NCI-H1417 treated with DMSO at 0.1 percent for 48 hours (cell line): Measurements from ENCODE around the gene MMS19.
"Not testable (repeated sequence)": the region's sequence is repeated elsewhere in the genome, so short reads cannot be mapped to it uniquely, and the experiment has no call there.

ENCODE experiments used
- DNase-seq: peaks from one replicate; lab custom pipeline; 2025; lab: John Stamatoyannopoulos, UW

Gene MMS19

DNA sequence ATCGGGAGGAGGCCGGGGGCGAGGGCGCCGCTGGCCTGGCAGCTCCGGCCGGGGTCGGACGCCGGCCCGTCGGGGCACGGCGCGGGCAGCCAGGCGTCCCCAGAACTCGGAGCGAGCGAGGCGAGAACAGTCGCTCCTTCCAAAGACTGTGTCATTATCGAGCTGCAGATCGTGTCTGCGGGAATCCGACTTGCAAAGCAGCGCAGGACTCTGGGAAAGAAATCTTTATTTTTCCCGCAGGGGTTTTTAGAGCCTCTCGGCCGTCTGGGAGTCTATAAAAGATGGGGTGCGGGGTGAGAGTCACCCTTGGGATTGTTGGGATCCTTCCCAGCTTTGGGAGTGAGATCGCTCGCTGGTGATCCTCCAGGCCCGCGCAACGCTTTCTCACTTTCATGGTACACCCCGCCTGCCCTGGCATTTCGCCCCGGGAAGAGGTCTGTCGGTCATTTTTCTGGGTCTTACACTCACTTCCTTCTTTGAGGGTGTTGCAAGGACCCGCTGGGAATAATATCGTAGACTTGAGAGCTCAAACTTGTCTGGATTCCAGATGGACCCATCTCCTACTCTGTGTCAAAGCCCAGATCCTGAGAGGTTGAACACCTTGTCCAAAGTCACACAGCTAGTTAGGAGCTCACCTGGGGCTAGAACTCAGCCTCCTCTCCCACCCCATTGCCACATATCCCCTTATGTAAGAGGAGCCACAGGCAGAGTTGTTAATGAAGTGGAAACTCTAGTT is 1.5 kb upstream of the MMS19 start:
- DNase-seq, result no peak

DNA sequence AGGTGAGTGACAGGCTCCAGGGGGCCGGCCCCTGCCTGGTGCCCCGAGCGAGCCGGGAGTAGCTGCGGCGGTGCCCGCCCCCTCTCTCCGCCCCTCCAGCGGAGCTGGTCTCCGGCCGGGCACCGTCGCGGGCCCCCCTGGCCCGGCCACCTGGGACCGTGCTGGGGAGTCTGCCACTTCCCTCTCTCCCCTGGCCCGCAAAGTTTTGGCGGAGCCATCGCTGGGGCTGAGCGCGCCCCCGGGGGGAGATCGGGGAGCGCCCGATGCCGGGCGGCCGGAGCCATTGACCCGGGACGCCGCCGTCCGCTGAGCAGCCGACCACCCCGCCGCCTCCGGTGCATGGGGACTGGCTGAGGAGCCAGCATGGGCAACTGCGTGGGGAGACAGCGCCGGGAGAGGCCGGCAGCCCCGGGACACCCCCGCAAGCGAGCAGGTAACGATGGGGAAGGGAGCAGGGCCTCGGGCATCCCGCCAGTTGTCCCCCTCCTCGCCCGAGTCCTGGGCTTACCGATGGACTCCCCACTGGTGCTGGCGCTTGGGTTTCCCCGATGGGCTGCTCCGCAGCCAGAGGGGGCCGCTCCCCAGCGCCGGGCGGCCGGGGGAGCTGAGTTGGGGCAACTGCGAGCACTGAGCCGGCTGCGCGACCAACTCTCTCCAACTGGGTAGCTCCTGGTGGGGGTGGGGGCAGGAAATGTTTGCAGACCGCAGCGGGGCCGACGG is 779 bp upstream of the MMS19 start, which contains the start of gene UBTD1:
Gene UBTD1 (plus strand): TSS at position 84 of the 720 bp plus-strand sequence. CDS start 280 bp downstream, at position 364.
- no peak for DNase-seq

DNA sequence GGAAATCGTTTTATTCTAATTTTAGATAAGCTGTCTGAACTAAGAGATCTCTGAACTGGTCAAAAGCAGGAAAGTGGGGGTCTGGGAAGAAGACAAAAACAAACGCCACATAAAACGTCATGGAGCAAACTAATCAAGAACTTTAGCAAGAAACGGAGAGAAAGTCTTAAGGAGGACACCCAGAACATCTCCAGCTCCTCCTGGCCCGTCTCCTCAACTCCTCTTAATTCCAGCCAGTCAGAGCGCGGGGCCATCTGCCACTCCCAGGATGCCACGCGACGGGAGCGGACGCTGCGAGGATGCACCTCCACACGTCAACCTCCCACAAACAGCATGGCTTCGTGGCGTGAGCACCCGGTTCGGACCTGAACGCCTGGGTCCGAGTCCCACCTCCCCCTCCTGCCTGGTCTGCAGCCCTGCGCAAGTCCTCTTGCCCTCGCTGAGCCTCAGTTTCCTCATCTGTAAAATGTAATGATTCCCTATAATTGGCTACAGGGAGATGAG is 598 bp downstream of the MMS19 start:
- DNase-seq, result no peak

DNA sequence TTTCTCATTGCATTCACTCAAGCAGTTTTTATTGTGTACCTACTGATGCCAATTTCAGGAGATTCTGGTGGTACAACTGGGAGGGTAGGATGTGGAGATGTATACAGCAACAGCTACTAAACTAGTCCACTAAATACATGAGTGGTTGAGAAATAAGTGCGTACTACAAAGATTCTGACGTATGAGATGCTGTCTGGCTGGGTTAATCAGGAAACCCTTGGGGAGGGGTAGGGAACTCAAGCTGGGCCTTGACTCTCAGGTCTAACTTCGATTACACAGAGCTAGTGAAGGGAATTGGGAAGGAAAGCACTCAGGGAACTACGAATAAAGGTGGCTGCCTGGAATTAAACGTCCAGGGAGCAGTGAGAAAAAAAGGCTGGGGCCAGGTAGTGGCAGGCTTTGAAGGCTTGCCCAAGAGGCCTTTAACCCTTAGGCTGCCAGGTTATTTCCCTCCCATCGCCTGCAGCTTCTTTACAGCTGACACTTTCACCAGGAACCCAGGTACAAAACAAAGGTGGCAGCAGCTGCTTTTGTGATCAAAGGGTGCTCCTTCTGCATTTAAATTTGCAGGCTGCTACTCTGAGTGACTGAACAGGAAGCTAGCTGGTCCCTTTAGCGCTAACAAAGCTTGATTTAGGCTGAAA is 3.2 kb downstream of the MMS19 start:
- no peak for DNase-seq

DNA sequence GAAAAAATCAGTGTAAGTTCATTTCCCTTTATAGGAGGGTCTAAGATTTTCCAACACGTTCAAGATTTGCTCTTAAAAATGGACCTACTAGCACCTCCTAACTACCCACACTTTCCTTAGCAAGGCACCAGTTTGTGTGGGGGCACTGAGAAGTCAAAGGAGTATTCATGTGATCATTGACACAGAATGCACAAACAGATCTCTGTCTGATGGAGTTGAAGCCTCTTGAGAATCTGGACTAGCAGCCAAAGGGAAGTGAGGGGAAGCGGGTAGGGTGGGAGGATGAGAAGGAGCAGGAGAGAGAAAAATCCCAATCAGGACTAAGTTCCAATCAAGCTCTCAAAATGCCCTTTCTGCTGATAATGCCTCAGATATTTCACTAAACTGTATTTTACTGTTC is 4.1 kb downstream of the MMS19 start:
- DNase-seq, result no peak

DNA sequence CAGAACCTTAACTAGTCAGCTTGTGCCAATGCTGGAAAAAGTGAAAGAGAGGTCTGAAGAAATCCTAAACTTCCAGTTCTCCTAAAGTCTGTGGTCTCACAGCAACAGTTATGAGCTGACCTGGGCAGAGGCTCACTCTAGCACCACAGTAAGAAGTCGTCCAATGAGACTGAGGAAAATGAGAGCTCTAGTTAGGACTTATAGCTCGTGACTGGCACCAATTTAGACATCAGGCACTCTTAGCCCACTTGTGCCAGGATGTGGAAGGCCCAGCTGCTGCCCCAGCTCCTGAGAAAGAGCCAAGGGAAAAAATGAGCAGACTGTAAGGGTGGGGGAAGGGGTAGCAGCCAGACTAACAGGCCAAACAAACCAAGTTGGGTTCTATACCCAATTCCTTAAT is 7.6 kb downstream of the MMS19 start:
- no peak for DNase-seq

DNA sequence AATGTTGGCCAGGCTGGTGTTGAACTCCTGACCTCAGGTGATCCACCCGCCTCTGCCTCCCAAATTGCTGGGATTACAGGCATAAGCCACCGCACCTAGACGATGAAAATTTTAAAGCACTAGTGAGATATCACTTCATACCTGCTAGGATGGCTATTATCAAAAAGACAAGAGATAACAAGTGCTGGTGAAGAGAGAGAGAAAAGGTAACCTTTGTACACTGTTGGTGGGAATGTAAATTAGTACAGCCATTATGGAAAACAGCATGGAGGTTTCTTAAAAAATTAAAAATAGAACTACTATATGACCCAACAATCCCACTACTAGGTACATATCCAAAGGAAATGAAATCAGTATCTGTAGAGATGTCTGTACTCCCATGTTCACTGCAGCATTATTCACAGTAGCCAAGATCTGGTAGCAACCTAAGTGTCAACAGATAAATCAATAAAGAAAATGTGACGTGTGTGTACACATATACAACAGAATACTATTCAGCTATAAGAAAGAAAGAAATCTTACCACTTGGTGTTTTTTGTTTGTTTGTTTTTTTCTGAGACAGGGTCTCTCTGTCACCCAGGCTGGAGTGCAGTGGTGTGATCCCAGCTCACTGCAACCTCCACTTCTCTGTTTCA is 12.5 kb downstream of the MMS19 start:
- DNase-seq, result no peak

DNA sequence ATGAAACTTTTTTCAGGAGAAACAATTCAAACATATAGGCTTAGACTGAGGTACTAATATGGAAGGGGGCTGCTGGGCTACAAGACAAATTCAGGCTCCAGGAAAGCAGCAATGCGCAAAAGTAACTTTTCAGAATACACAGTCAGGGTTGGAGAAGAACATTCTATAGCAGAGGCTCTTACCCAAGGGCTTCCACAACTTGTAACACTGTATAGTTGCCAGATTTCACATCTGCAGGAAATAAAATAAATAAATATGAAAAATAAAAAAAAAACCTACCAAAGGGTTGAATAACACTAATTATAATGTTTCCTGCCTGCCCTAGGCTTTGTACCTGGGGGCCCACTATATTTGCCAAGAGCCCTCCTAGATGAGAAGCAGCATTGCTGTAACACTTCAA is 14.3 kb downstream of the MMS19 start:
- DNase-seq, result no peak

DNA sequence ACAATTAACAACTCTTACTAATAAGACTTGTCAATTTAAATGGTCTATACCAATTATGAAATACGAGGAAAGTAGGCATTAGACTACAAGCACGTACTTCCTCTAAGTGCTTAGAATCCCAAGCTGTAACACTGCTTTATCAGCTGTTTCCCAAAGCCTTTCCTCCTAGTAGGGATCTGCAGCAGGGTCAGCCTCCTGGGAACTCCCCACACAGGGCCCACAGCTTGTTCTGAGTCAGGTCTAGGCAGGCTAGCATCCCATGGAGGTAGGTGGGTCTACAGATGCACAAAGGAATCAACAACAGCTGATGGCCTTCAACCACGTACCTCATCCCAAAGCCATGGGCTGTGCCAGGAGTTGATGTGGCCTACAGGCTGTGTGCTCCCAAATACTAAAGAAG is 14.7 kb downstream of the MMS19 start:
- no peak for DNase-seq

DNA sequence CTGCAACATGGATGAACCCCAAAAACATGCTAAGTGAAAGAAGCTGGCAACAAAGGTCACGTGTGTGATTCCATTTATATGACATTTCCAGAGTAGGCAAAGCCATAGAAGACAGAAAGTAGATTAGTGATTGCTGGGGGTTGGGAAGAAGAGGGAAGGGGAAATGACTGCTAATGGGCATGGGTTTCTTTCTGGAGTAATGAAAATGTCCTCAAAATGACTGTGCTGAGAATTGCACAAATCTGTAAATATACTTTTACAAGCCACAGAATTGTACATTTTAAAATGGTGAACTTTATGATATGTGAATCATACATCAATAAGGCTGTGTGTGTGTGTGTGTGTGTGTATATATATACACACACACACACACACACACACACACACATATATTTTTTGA is 15.8 kb downstream of the MMS19 start:
- no peak for DNase-seq

DNA sequence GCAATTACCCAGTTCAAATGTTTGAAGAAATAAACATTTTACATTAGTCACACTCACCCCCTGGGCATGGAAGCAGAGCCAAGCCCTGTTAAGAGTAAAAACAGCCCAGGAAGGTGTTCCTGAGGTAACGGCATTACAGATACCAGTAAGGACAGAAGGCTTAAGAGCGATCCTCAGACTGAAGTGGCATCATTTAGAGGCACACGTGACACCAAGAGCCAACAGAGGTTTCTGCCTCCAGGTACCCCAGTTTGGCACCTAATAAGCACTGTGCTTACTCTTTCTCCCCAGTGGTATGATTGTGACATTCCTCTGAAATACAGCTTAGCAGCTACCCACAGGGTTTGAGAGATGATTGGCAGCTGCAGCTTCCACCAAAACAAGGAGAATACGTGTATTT is 17.2 kb downstream of the MMS19 start:
- no peak for DNase-seq

DNA sequence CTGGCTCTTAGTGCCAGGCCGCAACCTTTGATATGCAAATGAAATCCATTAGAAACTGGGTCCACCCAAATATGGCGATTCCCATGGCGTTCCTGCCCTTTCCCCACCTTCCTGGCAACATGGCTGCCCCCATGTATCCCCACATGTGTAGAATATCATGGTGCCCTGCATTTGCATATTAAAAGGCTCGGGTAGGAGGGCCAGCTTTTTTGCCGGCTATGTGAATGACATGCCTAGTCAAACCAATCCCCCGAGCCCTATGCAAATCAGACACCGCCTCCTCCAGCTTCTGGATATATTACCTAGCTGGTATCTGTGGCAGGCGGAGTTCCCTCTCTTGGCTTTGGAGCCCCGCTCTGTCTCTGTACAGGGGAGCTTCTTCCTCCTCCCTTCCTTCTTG is 18.3 kb downstream of the MMS19 start:
- no peak for DNase-seq

DNA sequence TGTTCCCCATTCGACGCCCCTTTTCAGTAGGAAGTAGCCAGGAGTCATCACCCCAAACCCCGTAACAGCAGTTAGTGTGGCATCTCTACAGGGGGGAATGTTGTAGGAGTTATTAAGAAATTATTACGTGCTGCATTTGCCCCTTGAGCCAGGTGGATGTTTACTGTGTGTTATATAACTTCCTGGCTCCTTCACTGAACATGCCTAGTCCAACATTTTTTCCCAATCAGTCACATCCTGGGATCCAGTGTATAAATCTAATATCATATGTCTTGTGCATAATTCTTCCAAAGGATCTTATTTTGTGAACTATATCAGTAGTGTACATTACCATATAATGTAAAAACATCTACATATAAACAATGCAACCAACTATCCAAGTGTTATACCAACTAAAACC is 18.8 kb downstream of the MMS19 start:
- DNase-seq, result not testable (repeated sequence)

DNA sequence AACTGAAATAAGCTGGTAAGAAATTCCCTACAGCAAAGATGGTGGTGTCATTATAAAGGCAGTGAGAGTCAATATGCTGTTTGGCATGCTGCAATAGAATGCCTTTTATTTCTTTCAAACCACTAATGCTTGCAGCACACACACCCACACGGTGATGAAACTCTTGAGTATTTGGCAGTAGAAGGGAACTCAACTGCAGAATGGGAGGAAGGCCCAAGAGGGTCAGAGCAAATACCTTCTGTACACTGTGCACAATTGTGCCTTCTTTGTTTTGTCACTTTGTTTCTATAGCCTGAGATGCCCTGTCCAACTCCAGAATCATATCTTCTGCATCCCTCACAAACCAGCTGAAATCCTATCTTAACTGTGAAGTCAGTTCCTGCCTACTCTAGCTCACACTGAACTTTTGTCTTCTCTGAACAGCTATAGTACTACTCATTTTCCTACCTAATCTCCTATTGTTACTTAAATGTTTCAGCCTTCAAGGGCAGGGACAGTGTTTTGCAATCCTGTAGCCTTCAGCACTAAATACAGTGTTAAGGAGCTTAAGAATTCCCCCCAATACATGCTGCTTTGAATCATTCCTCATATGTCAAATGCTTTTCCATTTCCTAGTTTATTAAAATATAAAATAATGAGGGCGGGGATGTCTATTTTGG is 22.2 kb downstream of the MMS19 start:
- DNase-seq, result no peak

DNA sequence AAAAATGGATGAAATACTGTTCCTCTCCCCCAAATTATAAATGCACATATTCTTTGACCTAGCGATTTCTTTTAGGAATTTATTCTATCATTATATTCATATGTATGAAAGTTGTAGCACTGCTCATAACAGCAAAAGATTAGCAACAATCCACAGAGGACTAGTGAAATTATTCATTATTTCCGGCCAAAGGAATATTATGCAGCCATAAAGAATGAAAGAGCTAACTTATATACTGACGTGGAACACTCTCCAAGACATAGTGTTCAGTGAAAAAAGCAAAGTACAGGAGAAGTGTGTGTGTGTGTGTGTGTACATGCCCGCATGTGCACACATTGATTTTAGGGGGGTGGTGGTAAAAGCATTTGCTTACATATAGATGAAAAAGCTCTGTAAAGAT is 23.3 kb downstream of the MMS19 start:
- no peak for DNase-seq

DNA sequence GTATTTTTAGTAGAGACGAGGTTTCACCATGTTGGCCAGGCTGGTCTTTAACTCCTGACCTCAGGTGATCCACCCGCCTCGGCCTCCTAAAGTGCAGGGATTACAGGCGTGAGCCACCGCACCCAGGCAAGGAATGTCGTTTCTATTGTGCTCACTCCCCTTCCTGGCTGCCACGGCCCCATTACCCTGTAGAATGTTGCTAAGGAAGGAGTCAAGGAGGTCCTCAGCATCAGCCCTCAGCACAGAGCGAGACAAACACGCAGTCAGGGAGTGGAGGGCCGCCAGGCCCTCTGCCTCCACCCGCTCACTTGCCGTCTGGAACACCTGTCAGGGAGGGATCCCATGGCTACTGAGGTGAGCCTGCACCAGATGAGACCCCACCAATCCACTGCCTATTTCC is 29.4 kb downstream of the MMS19 start:
- DNase-seq, result not testable (repeated sequence)

DNA sequence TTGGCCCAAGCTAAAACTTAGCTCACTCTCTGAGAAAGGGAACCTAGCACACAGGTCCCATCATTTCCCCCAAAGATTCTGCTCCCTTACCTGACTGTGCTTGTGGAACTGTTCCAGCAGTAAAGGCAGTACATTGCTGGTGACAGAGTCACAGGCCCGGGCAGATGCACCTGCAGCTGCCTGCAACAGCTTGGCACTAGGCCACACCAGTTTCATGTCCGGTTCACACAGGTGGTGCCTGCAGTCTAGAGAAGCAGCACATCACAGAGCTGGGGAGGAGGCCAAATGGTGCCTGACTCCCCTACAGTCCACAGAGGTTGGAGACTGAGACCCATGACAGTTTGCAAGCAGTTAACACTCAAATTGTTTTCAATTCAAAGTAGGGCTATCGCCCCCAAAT is 30.1 kb downstream of the MMS19 start:
- no peak for DNase-seq

DNA sequence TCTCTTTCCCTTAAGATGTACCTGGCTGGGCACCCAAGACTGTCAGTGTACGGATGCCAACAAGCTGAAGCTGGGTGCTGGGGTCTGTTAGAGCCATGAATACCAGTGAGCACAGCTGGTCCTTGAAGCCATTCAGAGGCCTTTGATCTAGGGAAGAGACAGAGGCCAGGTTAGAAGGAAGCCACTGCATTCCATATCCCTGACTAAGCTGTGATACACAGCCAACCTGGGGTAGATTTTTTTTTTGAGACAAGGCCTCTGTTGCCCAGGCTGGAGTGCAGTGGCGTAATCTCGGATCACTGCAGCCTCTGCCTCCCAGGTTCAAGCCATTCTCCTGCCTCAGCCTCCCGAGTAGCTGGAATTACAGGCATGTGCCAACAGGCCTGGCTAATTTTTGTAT is 31.5 kb downstream of the MMS19 start:
- no peak for DNase-seq

DNA sequence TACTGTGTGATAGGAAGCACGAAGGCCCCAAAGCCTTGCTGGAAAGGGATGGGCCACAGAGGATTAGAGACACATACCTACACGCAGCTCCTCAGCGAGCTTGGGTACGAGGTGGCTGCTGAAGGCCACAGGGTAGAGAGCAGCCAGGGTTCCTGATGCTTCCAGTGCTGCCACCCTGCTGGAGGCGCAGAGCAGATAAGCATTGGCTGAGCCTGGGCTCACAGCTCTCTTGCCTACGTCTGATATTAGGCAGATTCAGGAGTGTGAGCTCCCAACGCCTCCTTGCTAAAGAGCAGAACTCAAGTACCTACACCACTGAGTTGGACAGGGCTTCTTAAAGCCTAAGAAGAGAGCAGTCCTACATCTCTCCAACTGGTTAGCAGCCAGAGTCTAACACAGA is 32.2 kb downstream of the MMS19 start:
- no peak for DNase-seq

DNA sequence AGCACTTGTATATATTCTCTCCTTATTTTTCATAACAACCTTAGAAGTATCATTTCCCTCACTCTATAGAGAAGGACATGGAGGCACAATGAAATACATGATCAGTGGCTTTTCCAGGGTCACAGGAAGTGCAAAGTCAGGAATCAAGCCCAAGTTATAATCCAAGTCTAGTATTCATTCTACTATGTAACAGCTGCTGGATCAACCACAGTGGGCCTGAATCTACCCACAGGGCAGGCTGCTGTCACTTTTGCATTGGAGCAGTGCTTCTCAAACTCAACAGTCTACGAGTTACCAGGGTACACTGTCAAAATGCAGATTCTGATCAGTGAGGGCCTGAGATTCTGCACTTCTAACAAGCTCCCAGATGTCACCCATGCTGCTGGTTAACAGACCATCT is 34.0 kb downstream of the MMS19 start:
- DNase-seq, result no peak

DNA sequence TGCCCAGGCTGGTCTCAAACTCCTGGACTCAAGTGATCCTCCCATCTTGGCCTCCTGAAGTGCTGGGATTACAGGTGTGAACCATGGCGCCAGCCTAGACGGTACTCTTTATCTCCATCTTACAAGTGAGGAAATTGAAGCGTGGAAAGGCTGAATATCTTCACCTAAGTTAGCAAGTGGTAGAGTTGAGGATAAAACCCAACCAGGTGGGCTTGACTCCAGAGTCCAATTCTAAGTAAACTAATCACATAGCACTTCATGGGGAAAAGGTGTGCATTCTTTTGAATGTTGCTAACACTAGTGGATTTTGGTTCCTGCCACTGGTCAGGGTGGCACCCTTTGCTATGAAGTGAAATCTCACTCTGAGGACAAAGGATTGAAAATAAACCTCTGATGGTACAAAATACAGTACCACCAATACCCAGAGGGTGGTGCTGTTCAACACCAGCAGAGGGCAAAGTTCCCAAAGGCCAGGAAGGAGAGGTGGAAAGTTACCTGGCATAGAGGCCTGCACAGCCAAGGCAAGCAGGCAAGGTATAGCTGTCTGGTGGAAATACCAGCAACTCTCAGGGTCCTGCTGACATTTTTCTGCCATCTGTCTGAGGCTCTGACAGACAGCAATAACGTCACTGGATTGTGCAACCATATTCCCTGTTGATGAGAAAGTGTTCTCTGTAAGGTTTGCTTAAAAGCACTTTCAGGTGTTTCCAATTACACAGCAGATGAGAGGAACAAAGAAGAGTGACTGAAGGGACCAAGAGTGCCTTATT is 34.7 kb downstream of the MMS19 start:
- DNase-seq, result no peak
